ENCODE data around the gene LIG3.

The LIG3 gene

GRCh38 chr17:35046245-35046644, 65.9 kb downstream of the LIG3 start:
- H3K27ac Mint-ChIP-seq, result peak overlapping the region; percentile 87
- DNase-seq (ENCODE audit: low spot score in 2 of 2) (no peak), ATAC-seq (no peak)
- peaks cover 59% of the 10 kb centered on the region for H3K4me1 Mint-ChIP-seq
- H3K4me3 Mint-ChIP-seq, result peak overlapping the region; percentile 52
- peaks cover 12% of the 10 kb centered on the region for H3K36me3 Mint-ChIP-seq
- H3K9me3 Mint-ChIP-seq, result no peaks in the 10 kb centered on the region

GRCh38 chr17:35046740-35047283, 66.5 kb downstream of the LIG3 start:
- peaks cover 62% of the 10 kb centered on the region for H3K4me1 Mint-ChIP-seq
- peak overlapping the region; percentile 52 for H3K4me3 Mint-ChIP-seq
- no peaks in the 10 kb centered on the region for H3K9me3 Mint-ChIP-seq
- peak overlapping the region; percentile 87 for H3K27ac Mint-ChIP-seq
- DNase-seq (ENCODE audit: low spot score in 2 of 2) (peak; percentile 39 to 78), ATAC-seq (peak; percentile 98)
- peaks cover 12% of the 10 kb centered on the region for H3K36me3 Mint-ChIP-seq

- peaks cover 66% of the 10 kb centered on the region for H3K4me1 Mint-ChIP-seq
- ATAC-seq (no peak), DNase-seq (ENCODE audit: low spot score in 2 of 2) (no peak)
- peak overlapping the region; percentile 15 for H3K4me3 Mint-ChIP-seq
- peaks cover 12% of the 10 kb centered on the region for H3K36me3 Mint-ChIP-seq
- peak overlapping the region; percentile 74 for H3K27ac Mint-ChIP-seq
- no peaks in the 10 kb centered on the region for H3K9me3 Mint-ChIP-seq
Measured at GRCh38 chr17:35048685-35049379, 68.5 kb downstream of the LIG3 start.

GRCh38 chr17:35050170-35050569, 69.9 kb downstream of the LIG3 start:
- Mint-ChIP-seq H3K27ac (peak overlapping the region; percentile 74), H3K4me3 (no peak overlapping the region), H3K36me3 (peaks cover 5% of the 10 kb centered on the region), H3K4me1 (peaks cover 62% of the 10 kb centered on the region), H3K9me3 (no peaks in the 10 kb centered on the region)
- ATAC-seq, result no peak
- DNase-seq (ENCODE audit: low spot score in 2 of 2), result no peak

GRCh38 chr17:35051183-35051578, 70.9 kb downstream of the LIG3 start:
- ATAC-seq, result peak; percentile 58
- Mint-ChIP-seq H3K9me3 (no peaks in the 10 kb centered on the region), H3K4me3 (peak overlapping the region; percentile 62), H3K27ac (peak overlapping the region; percentile 46), H3K4me1 (peaks cover 61% of the 10 kb centered on the region), H3K36me3 (no peaks in the 10 kb centered on the region)
- DNase-seq (ENCODE audit: low spot score in 2 of 2), result no peak

- DNase-seq (ENCODE audit: low spot score in 2 of 2), result no peak
- no peaks in the 10 kb centered on the region for H3K9me3 Mint-ChIP-seq
- H3K27ac Mint-ChIP-seq, result peak overlapping the region; percentile 46
- peaks cover 63% of the 10 kb centered on the region for H3K4me1 Mint-ChIP-seq
- peak overlapping the region; percentile 62 for H3K4me3 Mint-ChIP-seq
- no peaks in the 10 kb centered on the region for H3K36me3 Mint-ChIP-seq
- ATAC-seq, result peak; percentile 47
Measured at GRCh38 chr17:35051579-35052240, 71.4 kb downstream of the LIG3 start.

- H3K4me1 Mint-ChIP-seq, result peaks cover 59% of the 10 kb centered on the region
- H3K27ac Mint-ChIP-seq, result peak overlapping the region; percentile 46
- peak overlapping the region; percentile 62 for H3K4me3 Mint-ChIP-seq
- DNase-seq (ENCODE audit: low spot score in 2 of 2) (no peak), ATAC-seq (peak; percentile 45)
- H3K36me3 Mint-ChIP-seq, result no peaks in the 10 kb centered on the region
- no peaks in the 10 kb centered on the region for H3K9me3 Mint-ChIP-seq
Measured at GRCh38 chr17:35052241-35052610, 71.9 kb downstream of the LIG3 start.

- H3K36me3 Mint-ChIP-seq, result no peaks in the 10 kb centered on the region
- ATAC-seq, result no peak
- peak overlapping the region; percentile 46 for H3K27ac Mint-ChIP-seq
- peak overlapping the region; percentile 62 for H3K4me3 Mint-ChIP-seq
- DNase-seq (ENCODE audit: low spot score in 2 of 2), result no peak
- H3K4me1 Mint-ChIP-seq, result peaks cover 63% of the 10 kb centered on the region
- H3K9me3 Mint-ChIP-seq, result no peaks in the 10 kb centered on the region
Measured at GRCh38 chr17:35052780-35053179, 72.5 kb downstream of the LIG3 start.

GRCh38 chr17:35053204-35053603, 72.9 kb downstream of the LIG3 start:
- ATAC-seq, result no peak
- H3K4me3 Mint-ChIP-seq, result no peak overlapping the region
- H3K9me3 Mint-ChIP-seq, result no peaks in the 10 kb centered on the region
- peak overlapping the region; percentile 46 for H3K27ac Mint-ChIP-seq
- H3K4me1 Mint-ChIP-seq, result peaks cover 67% of the 10 kb centered on the region
- no peak for DNase-seq (ENCODE audit: low spot score in 2 of 2)
- H3K36me3 Mint-ChIP-seq, result no peaks in the 10 kb centered on the region

- DNase-seq (ENCODE audit: low spot score in 2 of 2), result no peak
- peaks cover 70% of the 10 kb centered on the region for H3K4me1 Mint-ChIP-seq
Measured at GRCh38 chr17:35056013-35056412, 75.7 kb downstream of the LIG3 start.

GRCh38 chr17:35057332-35057915, 77.1 kb downstream of the LIG3 start:
- DNase-seq (ENCODE audit: low spot score in 2 of 2), result no peak
- no peak for ATAC-seq
- peak overlapping the region; percentile 15 for H3K27ac Mint-ChIP-seq
- H3K4me1 Mint-ChIP-seq, result peaks cover 63% of the 10 kb centered on the region
- H3K4me3 Mint-ChIP-seq, result no peak overlapping the region
- no peaks in the 10 kb centered on the region for H3K9me3 Mint-ChIP-seq
- H3K36me3 Mint-ChIP-seq, result peaks cover 25% of the 10 kb centered on the region

More at GRCh38 chr17:35056013-35056412, 75.7 kb downstream of the LIG3 start:
- Mint-ChIP-seq H3K36me3 (peaks cover 17% of the 10 kb centered on the region), H3K27ac (peak overlapping the region; percentile 71), H3K4me3 (no peak overlapping the region), H3K9me3 (no peaks in the 10 kb centered on the region)
- ATAC-seq, result no peak
